DOHH2 (cell line): ENCODE measurements around the gene HVCN1.

Experiments used
- H3F3A ChIP-seq: fragments of 200-600 bp; sonication (generic), shearing (Covaris generic); 2 replicates; pipeline ENCODE4 v1.6.0; 2016; ENCODE audit warnings: antibody characterized with exemption, mild to moderate bottlenecking; ENCODE audit not compliant: control insufficient read depth, insufficient read depth
- H3K27ac ChIP-seq: fragments of 200-600 bp; sonication (generic); 2 replicates; pipeline ENCODE4 v1.5.1; 2014; ENCODE audit warnings: low read depth, mild to moderate bottlenecking, low read length, moderate library complexity
- H3K27me3 ChIP-seq: fragments of 200-600 bp; sonication (generic); 2 replicates; pipeline ENCODE4 v1.6.1; 2014; ENCODE audit warnings: mild to moderate bottlenecking, low read length, mixed read lengths; ENCODE audit not compliant: control insufficient read depth
- H3K36me3 ChIP-seq: fragments of 200-600 bp; sonication (generic); 2 replicates; pipeline ENCODE4 v1.6.1; 2014; ENCODE audit warnings: mild to moderate bottlenecking, low read length, moderate library complexity, mixed read lengths; ENCODE audit not compliant: control insufficient read depth
- H3K4me1 ChIP-seq: fragments of 200-600 bp; sonication (generic); 2 replicates; pipeline ENCODE4 v1.6.1; 2014; ENCODE audit warnings: mild to moderate bottlenecking, low read length, mixed read lengths; ENCODE audit not compliant: control insufficient read depth
- H3K4me2 ChIP-seq: fragments of 200-600 bp; sonication (generic); 2 replicates; pipeline ENCODE4 v1.6.0; 2014; ENCODE audit warnings: mild to moderate bottlenecking, low read length, moderate library complexity
- H3K4me3 ChIP-seq: fragments of 200-600 bp; sonication (generic); 2 replicates; pipeline ENCODE4 v1.5.1; 2014; ENCODE audit warnings: mild to moderate bottlenecking, low read length, mixed read lengths
- H3K79me2 ChIP-seq: fragments of 200-600 bp; sonication (generic); 2 replicates; pipeline ENCODE4 v1.6.1; 2014; ENCODE audit warnings: mild to moderate bottlenecking, low read length, mixed read lengths; ENCODE audit not compliant: control insufficient read depth
- H3K9me2 ChIP-seq: fragments of 200-600 bp; sonication (generic); replicated peaks from 2 replicates; pipeline ENCODE4 v1.6.1; 2014; ENCODE audit warnings: mild to moderate bottlenecking, low read length, mixed read lengths; ENCODE audit not compliant: control insufficient read depth
- H3K9me3 ChIP-seq: fragments of 200-600 bp; sonication (generic); 2 replicates; pipeline ENCODE4 v1.6.1; 2014; ENCODE audit warnings: antibody characterized with exemption, low read length, mixed read lengths; ENCODE audit not compliant: control insufficient read depth, insufficient read depth
- H4K20me1 ChIP-seq: fragments of 200-600 bp; sonication (generic); 2 replicates; pipeline ENCODE4 v1.6.0; 2014; ENCODE audit warnings: low read depth, mild to moderate bottlenecking, antibody characterized with exemption, low read length, moderate library complexity; ENCODE audit not compliant: control insufficient read depth, insufficient read depth
- CTCF ChIP-seq: fragments of 200-600 bp; sonication (generic); IDR thresholded peaks from one replicate; pipeline ENCODE4 v1.5.1; 2014; ENCODE audit warnings: antibody characterized with exemption, mild to moderate bottlenecking, low read depth, low read length; ENCODE audit not compliant: poor library complexity, severe bottlenecking
- EZH2phosphoT487 ChIP-seq: fragments of 200-600 bp; sonication (generic); IDR thresholded peaks from 2 replicates; pipeline ENCODE4 v1.6.1; 2017; ENCODE audit warnings: borderline replicate concordance, mild to moderate bottlenecking, antibody characterized with exemption, low read length, moderate library complexity, mixed read lengths

The HVCN1 gene

GRCh38 chr12:110615171-110615570 lies 73.7 kb downstream of the HVCN1 start:
- Histone ChIP-seq H3K4me1 (peaks cover 75% of the 10 kb centered on the region), H4K20me1 (no peaks in the 10 kb centered on the region)
- TF ChIP-seq EZH2phosphoT487: no peak
- TF ChIP-seq CTCF: no peak

GRCh38 chr12:110613771-110614684 lies 74.9 kb downstream of the HVCN1 start, which contains the start of gene TCTN1:
Gene TCTN1, plus strand, starts transcription at chr12:110614129. Its CDS starts 54 bp downstream, at chr12:110614183.
- Histone ChIP-seq H3K79me2 (peaks cover 7% of the 10 kb centered on the region), H3F3A (peaks cover 28% of the 10 kb centered on the region), H3K27me3 (no peaks in the 10 kb centered on the region), H3K36me3 (no peaks in the 10 kb centered on the region), H3K9me2 (no peaks in the 10 kb centered on the region), H3K4me1 (peaks cover 76% of the 10 kb centered on the region), H3K4me2 (peak within 1 kb of the TSS; percentile 96), H3K4me3 (peak within 1 kb of the TSS; percentile 86), H3K9me3 (no peaks in the 10 kb centered on the region), H4K20me1 (no peaks in the 10 kb centered on the region), H3K27ac (peak within 1 kb of the TSS; percentile 77)
- TF ChIP-seq CTCF (no peak), EZH2phosphoT487 (no peak)

More at GRCh38 chr12:110615171-110615570, 73.7 kb downstream of the HVCN1 start:
- no peaks in the 10 kb centered on the region for H3K9me3 ChIP-seq
- H3K79me2 ChIP-seq: peaks cover 7% of the 10 kb centered on the region
- no peaks in the 10 kb centered on the region for H3K27me3 ChIP-seq
- H3F3A ChIP-seq: peaks cover 26% of the 10 kb centered on the region
- H3K27ac ChIP-seq: peak overlapping the region; percentile 77
- no peaks in the 10 kb centered on the region for H3K9me2 ChIP-seq
- peak overlapping the region; percentile 96 for H3K4me2 ChIP-seq
- H3K4me3 ChIP-seq: peak overlapping the region; percentile 86
- H3K36me3 ChIP-seq: no peaks in the 10 kb centered on the region

GRCh38 chr12:110613071-110613770 lies 75.7 kb downstream of the HVCN1 start:
- Histone ChIP-seq H3K9me3 (no peaks in the 10 kb centered on the region), H3K36me3 (no peaks in the 10 kb centered on the region), H3K9me2 (no peaks in the 10 kb centered on the region), H3K27me3 (no peaks in the 10 kb centered on the region), H3K4me2 (peak overlapping the region; percentile 96), H3K4me1 (peaks cover 84% of the 10 kb centered on the region), H3K79me2 (peaks cover 7% of the 10 kb centered on the region), H3K4me3 (peak overlapping the region; percentile 86), H3F3A (peaks cover 28% of the 10 kb centered on the region), H4K20me1 (no peaks in the 10 kb centered on the region), H3K27ac (peak overlapping the region; percentile 77)
- TF ChIP-seq CTCF: no peak
- no peak for TF ChIP-seq EZH2phosphoT487
